Measurements from ENCODE around the gene ELFN1.

The ELFN1 gene

GRCh38 chr7:1696671-1697498 lies 26.8 kb downstream of the ELFN1 start:
- DNase-seq: no peak

GRCh38 chr7:1697499-1698125 lies 27.5 kb downstream of the ELFN1 start:
- no peak for DNase-seq

- DNase-seq: no peak
Observed at GRCh38 chr7:1698201-1698600, 28.1 kb downstream of the ELFN1 start.

- DNase-seq: no peak
Observed at GRCh38 chr7:1698951-1699350, 28.9 kb downstream of the ELFN1 start.

GRCh38 chr7:1700086-1700485 lies 30.0 kb downstream of the ELFN1 start:
- no peak for DNase-seq

GRCh38 chr7:1700536-1701333 lies 30.7 kb downstream of the ELFN1 start:
- DNase-seq: no peak

GRCh38 chr7:1702652-1703051 lies 32.6 kb downstream of the ELFN1 start:
- DNase-seq: no peak

GRCh38 chr7:1703441-1703840 lies 33.4 kb downstream of the ELFN1 start:
- DNase-seq: no peak

GRCh38 chr7:1703871-1704810 lies 34.1 kb downstream of the ELFN1 start:
- DNase-seq: no peak

GRCh38 chr7:1704811-1705738 lies 35.0 kb downstream of the ELFN1 start:
- DNase-seq: no peak

GRCh38 chr7:1705856-1706255 lies 35.8 kb downstream of the ELFN1 start:
- no peak for DNase-seq

GRCh38 chr7:1706381-1706720 lies 36.3 kb downstream of the ELFN1 start:
- DNase-seq: no peak

- no peak for DNase-seq
Observed at GRCh38 chr7:1706721-1707613, 36.9 kb downstream of the ELFN1 start.

- no peak for DNase-seq
Observed at GRCh38 chr7:1707756-1708595, 37.9 kb downstream of the ELFN1 start.

GRCh38 chr7:1708596-1709251 lies 38.6 kb downstream of the ELFN1 start:
- no peak for DNase-seq

- no peak for DNase-seq
Observed at GRCh38 chr7:1709281-1709680, 39.2 kb downstream of the ELFN1 start.

- no peak for DNase-seq
Observed at GRCh38 chr7:1709900-1710299, 39.8 kb downstream of the ELFN1 start.

- DNase-seq: no peak
Observed at GRCh38 chr7:1710936-1711335, 40.9 kb downstream of the ELFN1 start.
